Kidney (tissue), 14 donors: ENCODE results near the gene ALLC. TPM values are rescaled to one million over a fixed set of nuclear protein-coding genes. Genes with fewer than 3 reads are reported as not detected.
A peak's percentile ranks its signal among the peaks of the same experiment; 100 is the strongest.
"Not testable (repeated sequence)": the region's sequence is repeated elsewhere in the genome, so short reads cannot be mapped to it uniquely, and the experiment has no call there.

Experiments
- DNase-seq, 5 donors: peaks; one replicate each; pipeline ENCODE4 v3.0.0-alpha.2; 2013 to 2020
- FAIRE-seq: peaks from 2 replicates; lab custom pipeline; 2012; peaks lifted over from hg19 to GRCh38; lab: Jason Lieb, UNC
- H3K27ac ChIP-seq, 2 donors: one replicate each; pipeline ENCODE4 v1.7.0; 2013; ENCODE audit warnings: low read depth in 2 of 2, low read length in 2 of 2, inconsistent platforms in 1 of 2
- H3K27me3 ChIP-seq: one replicate; pipeline ENCODE4 v1.7.1; 2013; ENCODE audit warnings: low read length, inconsistent platforms; ENCODE audit not compliant: control insufficient read depth, insufficient read depth
- H3K36me3 ChIP-seq, 3 donors: one replicate each; pipeline versions ENCODE4 v1.7.0 to v1.7.1; 2013; ENCODE audit warnings: low read length in 3 of 3, control low read depth in 1 of 3, inconsistent platforms in 1 of 3; ENCODE audit not compliant: insufficient read depth in 3 of 3, control insufficient read depth in 2 of 3
- H3K4me1 ChIP-seq, 3 donors: one replicate each; pipeline versions ENCODE4 v1.7.0 to v1.7.1; 2013; ENCODE audit warnings: low read length in 3 of 3, inconsistent platforms in 1 of 3, low read depth in 1 of 3; ENCODE audit not compliant: control insufficient read depth in 2 of 3, insufficient read depth in 2 of 3
- H3K4me3 ChIP-seq, 3 donors: one replicate each; pipeline versions ENCODE4 v1.7.0 to v1.8.1; 2013; ENCODE audit warnings: low read length in 3 of 3, control low read depth in 1 of 3, inconsistent platforms in 1 of 3
- H3K9ac ChIP-seq, 3 donors: one replicate each; pipeline versions ENCODE4 v1.7.0 to v1.7.1; 2013; ENCODE audit warnings: low read length in 3 of 3, control low read depth in 1 of 3, inconsistent platforms in 1 of 3
- H3K9me3 ChIP-seq, 3 donors: one replicate each; pipeline versions ENCODE4 v1.7.0 to v1.7.1; 2013; ENCODE audit warnings: low read length in 3 of 3, control low read depth in 1 of 3, inconsistent platforms in 1 of 3; ENCODE audit not compliant: control insufficient read depth in 2 of 3, insufficient read depth in 1 of 3
- CTCF ChIP-seq: IDR thresholded peaks from 3 replicates; pipeline ENCODE4 v1.5.1; 2012; ENCODE audit warnings: mild to moderate bottlenecking, moderate library complexity, borderline replicate concordance; ENCODE audit not compliant: insufficient read depth; ENCODE audit errors: extremely low read depth
- intact Hi-C: fragments of 100-400 bp; cut with DNase I; formaldehyde crosslinking; loops from one replicate; pipeline ENCODE4 v1.11.1; 2022
- polyA plus RNA-seq: library from polyadenylated mRNA; stranded (reverse); fragments of 350-450 nt; fragmentation: Illumina TruSeq; extraction: RNeasy Lipid Tissue Mini Kit (QIAGEN cat#74804); gene quantifications from one replicate; pipeline ENCODE4 v1.2.3, GENCODE V29; 2014; ENCODE audit warnings: low read depth, low replicate concordance; ENCODE audit not compliant: insufficient read depth
- total RNA-seq: library from RNA; stranded (reverse); fragmentation: NEBNext Ultra II Directional; extraction: Animal tissue kit (Norgen Biotek cat#: 25700); gene quantifications from one replicate; pipeline ENCODE4 v1.2.1, GENCODE V29; 2021
- donor health status: control.
- donor health status: control.
- donor health status: control.
- donor health status: control.
- donor health status: control.
- donor health status: DM: yes; HTN: yes; CAD: no.
- donor health status: Normal renal cell carcinoma (clear cell type).

Gene ALLC
- total and polyA plus RNA-seq, 2 donors from 2014 or later, result 1.3 TPM; not detected in 1

- TF ChIP-seq CTCF, result no peak
- Histone ChIP-seq H3K9me3 (no peaks in the 10 kb centered on the region), H3K27ac (no peak overlapping the region), H3K9ac (no peak overlapping the region), H3K4me3 (no peak overlapping the region), H3K4me1 (peaks cover 0 to 2% (median 0%) of the 10 kb centered on the region in 3 donors), H3K27me3 (no peaks in the 10 kb centered on the region), H3K36me3 (no peaks in the 10 kb centered on the region)
- intact Hi-C loops, result no loop called here
- no peak for DNase-seq
- FAIRE-seq, result no peak
Observed at GRCh38 chr2:3613524-3613905, 44.5 kb upstream of the ALLC start.

DNA sequence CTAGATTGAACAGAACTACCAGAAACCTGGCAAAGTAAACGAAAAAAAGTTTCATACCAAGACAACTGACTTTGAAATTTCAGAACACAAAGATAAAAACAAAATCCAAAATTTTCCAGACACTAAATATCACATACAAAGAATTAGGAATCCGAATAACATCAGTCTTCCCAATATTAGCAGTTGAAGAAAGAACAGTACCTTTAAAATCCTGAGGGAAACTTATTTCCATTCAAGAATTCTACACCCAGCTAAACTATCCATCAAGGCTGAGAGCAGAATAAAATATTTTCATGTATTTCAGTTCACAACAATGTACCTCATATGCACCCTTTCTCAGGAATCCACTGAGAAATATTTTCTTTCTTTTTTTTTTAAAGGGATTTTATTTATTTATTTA lies 43.3 kb upstream of the ALLC start:
- peak; percentile 63 for FAIRE-seq
- H3K27me3 ChIP-seq, intact Hi-C loops, H3K9ac ChIP-seq, H3K4me1 ChIP-seq, H3K4me3 ChIP-seq, H3K36me3 ChIP-seq, H3K9me3 ChIP-seq, H3K27ac ChIP-seq, DNase-seq: not testable (repeated sequence)

- H3K27me3 ChIP-seq, FAIRE-seq, H3K9me3 ChIP-seq, intact Hi-C loops, H3K27ac ChIP-seq, H3K9ac ChIP-seq, H3K36me3 ChIP-seq, H3K4me1 ChIP-seq, H3K4me3 ChIP-seq: not testable (repeated sequence)
- peak in 1 of 5 donors; percentile 15 for DNase-seq
Observed at GRCh38 chr2:3615541-3616200, 42.3 kb upstream of the ALLC start.

- DNase-seq, H3K4me1 ChIP-seq, H3K36me3 ChIP-seq, H3K27ac ChIP-seq, H3K9ac ChIP-seq, FAIRE-seq, H3K27me3 ChIP-seq, H3K9me3 ChIP-seq, H3K4me3 ChIP-seq, intact Hi-C loops: not testable (repeated sequence)
Observed at GRCh38 chr2:3616435-3617197, 41.4 kb upstream of the ALLC start.
